ENCODE measurements around the gene EBF3.

DNA sequence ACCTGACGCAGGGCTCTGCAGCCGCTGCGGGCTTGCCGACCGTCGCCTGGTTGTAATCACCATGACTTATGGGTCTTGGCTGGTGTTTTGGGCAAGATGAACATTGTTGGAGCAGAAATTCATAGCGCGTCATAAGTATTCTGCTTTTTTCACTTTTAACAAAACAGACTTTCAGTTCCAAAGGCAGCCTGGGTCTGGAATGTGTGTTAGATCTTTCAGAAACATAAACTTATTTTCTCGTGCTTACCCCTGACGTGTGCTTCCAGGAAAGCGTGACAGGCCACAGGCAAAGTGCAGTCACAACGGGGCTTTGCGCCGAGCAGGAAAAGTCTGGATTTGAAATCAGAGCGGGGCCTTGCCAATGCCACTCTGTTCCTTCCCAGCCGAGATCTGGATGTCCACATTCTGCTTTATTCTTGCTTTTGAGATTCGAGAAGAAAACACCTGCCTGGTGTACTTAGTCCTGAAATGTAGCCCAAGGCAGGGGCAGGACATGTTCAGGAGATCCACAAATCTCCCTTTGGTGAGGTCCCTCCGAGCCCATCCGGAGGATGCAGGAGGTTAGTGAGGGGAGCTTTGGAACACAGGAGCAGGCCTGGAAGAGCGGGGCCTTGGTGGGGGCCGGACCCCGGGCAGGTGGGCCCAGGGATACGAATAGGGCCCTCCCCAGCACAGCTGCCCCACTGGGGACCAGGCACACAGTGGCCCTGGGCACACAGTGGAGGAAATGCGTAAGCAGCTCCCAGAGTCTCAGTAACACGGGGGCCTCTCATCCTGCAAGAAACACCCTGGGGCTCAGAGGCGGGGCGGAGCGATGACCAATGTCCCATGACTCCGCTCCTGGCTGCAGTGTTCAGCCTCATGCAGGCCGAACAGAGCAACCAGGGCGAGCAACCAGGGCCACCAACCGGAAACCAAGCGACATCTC lies 49.5 kb upstream of the EBF3 start:
- no peak for TF ChIP-seq POLR2A (IDR thresholded peaks at IDR 0.05; ENCODE audit: low read length)
- TF ChIP-seq GATA1 (IDR thresholded peaks at IDR 0.05; ENCODE audit: low read depth, low read length): no peak
